GM20000 (cell line): ENCODE results near the gene GCAT.

ENCODE experiments used
- DNase-seq: peaks from one replicate; pipeline ENCODE4 v3.0.0; 2012; ENCODE audit warnings: low spot score
- TF ChIP-seq, protein P1 (sequence below): IDR thresholded peaks from 2 replicates; pipeline ENCODE4 v1.5.1; 2012; ENCODE audit warnings: mild to moderate bottlenecking, control low read depth; ENCODE audit errors: extremely low read depth, missing control alignments

The GCAT gene

DNA sequence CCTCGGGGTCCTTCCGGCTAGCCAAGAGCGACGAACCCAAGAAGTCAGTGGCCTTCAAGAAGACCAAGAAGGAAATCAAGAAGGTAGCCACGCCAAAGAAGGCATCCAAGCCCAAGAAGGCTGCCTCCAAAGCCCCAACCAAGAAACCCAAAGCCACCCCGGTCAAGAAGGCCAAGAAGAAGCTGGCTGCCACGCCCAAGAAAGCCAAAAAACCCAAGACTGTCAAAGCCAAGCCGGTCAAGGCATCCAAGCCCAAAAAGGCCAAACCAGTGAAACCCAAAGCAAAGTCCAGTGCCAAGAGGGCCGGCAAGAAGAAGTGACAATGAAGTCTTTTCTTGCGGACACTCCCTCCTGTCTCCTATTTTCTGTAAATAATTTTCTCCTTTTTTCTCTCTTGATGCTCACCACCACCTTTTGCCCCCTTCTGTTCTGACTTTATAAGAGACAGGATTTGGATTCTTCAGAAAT, 1.9 kb upstream of the GCAT start:
- TF ChIP-seq, protein P1, sequence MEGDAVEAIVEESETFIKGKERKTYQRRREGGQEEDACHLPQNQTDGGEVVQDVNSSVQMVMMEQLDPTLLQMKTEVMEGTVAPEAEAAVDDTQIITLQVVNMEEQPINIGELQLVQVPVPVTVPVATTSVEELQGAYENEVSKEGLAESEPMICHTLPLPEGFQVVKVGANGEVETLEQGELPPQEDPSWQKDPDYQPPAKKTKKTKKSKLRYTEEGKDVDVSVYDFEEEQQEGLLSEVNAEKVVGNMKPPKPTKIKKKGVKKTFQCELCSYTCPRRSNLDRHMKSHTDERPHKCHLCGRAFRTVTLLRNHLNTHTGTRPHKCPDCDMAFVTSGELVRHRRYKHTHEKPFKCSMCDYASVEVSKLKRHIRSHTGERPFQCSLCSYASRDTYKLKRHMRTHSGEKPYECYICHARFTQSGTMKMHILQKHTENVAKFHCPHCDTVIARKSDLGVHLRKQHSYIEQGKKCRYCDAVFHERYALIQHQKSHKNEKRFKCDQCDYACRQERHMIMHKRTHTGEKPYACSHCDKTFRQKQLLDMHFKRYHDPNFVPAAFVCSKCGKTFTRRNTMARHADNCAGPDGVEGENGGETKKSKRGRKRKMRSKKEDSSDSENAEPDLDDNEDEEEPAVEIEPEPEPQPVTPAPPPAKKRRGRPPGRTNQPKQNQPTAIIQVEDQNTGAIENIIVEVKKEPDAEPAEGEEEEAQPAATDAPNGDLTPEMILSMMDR: no peak
- no peak for DNase-seq

DNA sequence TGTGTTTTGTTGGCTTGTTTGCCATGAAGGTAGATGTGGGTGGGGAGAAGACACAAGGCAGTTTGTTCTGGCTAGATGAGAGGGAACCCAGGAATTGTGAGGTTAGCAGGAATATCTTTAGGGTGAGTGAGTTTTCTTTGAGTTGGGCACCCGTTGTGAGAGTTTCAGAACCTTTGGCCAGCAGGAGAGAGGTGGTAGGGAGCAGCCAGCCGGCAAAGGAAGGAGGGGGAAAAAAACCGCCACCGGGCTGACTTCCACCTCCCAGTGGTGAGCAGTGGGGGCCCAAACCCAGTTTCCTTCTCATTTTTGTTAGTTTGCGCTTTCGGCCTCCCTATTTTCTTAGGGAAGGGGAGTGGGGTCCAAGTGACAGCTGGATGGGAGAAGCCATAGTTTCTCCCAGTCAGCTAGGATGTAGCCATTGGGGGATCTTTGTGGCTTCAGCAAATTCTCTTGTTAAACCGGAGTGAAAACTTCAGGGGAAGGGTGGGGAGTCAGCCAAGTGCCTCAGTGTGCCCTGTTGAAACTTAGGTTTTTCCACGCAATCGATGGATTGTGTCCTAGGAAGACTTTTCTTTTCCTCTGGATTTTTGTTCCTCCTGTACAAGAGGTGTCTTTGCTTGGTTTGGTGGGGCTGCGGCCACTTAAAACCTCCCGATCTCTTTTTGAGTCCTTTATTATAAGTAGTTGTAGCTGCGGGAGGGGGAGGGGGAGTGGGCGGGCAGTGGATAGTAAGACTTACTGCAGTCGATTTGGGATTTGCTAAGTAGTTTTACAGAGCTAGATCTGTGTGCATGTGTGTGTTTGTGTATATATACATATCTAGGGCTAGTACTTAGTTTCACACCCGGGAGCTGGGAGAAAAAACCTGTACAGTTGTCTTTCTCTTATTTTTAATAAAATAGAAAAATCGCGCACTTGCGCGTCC, 1.1 kb upstream of the GCAT start:
- TF ChIP-seq, protein P1: no peak
- no peak for DNase-seq

DNA sequence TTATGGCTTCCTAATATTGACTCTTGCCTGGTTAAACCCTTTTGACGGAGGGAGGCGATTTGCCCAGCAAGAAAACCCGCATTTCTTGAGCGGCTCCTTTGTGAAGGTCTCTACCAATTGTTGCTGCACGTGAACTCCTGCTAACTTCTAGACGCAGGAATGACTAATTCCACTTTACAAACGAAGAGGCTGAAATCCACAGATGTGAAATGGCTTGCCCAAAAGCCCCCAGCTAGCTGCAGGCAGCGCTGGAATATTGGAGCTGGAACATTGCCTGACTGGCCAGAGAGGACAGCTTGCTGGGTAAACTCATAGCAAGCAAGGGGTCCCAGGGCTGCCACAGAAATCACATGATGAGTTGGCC, 542 bp downstream of the GCAT start:
- TF ChIP-seq, protein P1: no peak
- no peak for DNase-seq

DNA sequence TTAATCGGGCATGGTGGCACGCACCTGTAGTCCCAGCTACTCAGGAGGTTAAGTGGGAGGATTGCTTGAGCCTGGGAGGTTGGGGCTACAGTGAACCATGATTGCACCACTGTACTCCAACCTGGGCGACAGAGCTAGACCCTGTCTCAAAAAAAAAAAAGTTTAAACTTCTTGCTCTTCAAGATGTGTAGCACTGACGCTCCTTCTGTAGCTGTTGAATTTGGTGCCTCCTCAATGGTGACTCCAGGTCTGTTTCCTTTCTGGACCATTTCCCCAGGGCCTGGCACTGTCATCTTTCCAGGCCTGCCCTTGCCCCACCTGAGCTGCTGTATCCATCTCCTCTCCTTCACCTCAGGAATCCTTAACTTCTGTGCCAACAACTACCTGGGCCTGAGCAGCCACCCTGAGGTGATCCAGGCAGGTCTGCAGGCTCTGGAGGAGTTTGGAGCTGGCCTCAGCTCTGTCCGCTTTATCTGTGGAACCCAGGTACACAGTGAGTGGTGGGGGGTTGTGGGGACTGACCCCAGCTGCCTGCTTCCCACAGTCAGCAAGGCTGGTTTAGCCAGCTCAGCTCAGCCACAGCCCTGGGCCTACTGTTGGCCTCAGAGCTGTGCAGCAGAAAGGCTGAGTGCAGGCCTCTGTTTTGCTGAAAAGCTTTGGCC, 2.1 kb downstream of the GCAT start:
- no peak for DNase-seq
- TF ChIP-seq, protein P1: no peak

DNA sequence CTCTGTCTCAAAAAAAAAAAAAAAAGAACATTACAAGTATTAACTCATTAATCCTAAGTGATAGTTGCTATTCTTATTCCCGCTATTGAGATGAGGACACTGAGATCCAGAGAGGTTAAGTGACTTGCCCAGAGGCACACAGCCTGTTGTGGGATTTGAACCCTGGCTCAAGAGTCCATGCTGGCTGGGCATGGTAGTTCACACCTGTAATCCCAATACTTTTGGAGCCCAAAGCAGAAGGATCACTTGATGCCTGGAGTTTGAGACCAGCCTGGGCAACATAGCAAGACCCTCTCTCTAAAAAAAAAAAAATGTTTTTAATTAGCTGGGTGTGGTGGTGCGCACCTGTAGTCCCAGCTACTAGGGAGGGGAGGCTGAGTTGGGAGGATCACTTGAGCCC, 4.1 kb downstream of the GCAT start:
- TF ChIP-seq, protein P1: no peak
- no peak for DNase-seq

DNA sequence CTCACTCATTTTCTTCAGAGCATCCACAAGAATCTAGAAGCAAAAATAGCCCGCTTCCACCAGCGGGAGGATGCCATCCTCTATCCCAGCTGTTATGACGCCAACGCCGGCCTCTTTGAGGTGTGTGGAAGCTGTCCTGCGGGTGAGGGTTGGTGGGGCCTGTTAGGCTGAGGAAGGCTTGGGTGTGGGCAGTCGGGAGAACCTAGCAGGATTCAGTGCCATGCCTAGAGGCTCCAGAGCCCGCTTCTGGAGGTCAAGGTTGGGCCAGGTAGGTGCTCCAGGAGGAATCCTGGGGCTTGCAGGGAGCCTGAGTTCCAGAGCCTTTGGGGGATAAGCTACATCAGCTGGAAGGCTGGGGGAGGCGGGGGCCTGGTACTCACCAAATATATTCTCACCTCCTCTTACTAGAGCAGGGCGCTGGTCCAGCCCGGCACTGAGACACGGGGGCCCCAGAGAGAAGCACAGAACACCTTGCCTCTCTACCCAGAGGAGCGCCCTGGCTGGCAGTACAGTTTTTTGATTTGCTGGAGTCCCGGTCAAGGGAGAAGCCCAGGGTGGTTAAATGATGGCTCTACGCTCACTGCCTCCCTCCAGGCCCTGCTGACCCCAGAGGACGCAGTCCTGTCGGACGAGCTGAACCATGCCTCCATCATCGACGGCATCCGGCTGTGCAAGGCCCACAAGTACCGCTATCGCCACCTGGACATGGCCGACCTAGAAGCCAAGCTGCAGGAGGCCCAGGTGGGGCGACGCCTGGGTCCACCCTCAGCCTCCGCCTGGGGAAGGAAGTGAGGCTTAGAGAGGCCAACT, 5.3 kb downstream of the GCAT start:
- DNase-seq: no peak
- TF ChIP-seq, protein P1: no peak
